Heart right ventricle (tissue), 16 donors: ENCODE measurements around the gene AKNA. TPM values are rescaled to one million over a fixed set of nuclear protein-coding genes. Genes with fewer than 3 reads are reported as not detected.
A peak's percentile ranks its signal among the peaks of the same experiment; 100 is the strongest.

Source experiments
- ATAC-seq, 8 donors: fragments of 200-7000 bp; cut with Tn5 transposase; one replicate each; pipeline ENCODE4 v1.9.1; 2020; ENCODE audit warnings: mild to moderate bottlenecking in 8 of 8, moderate library complexity in 8 of 8, moderate number of reproducible peaks in 1 of 8
- DNase-seq, 2 donors: peaks; one replicate each; pipeline ENCODE4 v3.0.0-alpha.2; 2020
- H3K27ac ChIP-seq, 10 donors: fragments of 200-600 bp; sonication (generic) in 2 of 10; one replicate each; pipeline versions ENCODE4 v1.5.0 to v1.8.0; 2020 to 2022; ENCODE audit warnings: mild to moderate bottlenecking in 3 of 10
- H3K27me3 ChIP-seq, 7 donors: fragments of 200-600 bp; one replicate each; pipeline ENCODE4 v1.8.0; 2021 to 2022; ENCODE audit warnings: mild to moderate bottlenecking in 2 of 7
- H3K36me3 ChIP-seq, 9 donors: fragments of 200-600 bp; sonication (generic) in 1 of 9; one replicate each; pipeline versions ENCODE4 v1.5.0 to v1.8.0; 2020 to 2022; ENCODE audit warnings: mild to moderate bottlenecking in 2 of 9
- H3K4me1 ChIP-seq, 9 donors: fragments of 200-600 bp; sonication (generic) in 1 of 9; one replicate each; pipeline versions ENCODE4 v1.5.0 to v1.8.0; 2020 to 2022; ENCODE audit warnings: mild to moderate bottlenecking in 4 of 9
- H3K4me3 ChIP-seq, 10 donors: fragments of 200-600 bp; sonication (generic) in 2 of 10; one replicate each; pipeline versions ENCODE4 v1.5.0 to v1.8.0; 2020 to 2022; ENCODE audit warnings: mild to moderate bottlenecking in 7 of 10, moderate library complexity in 2 of 10
- H3K9me3 ChIP-seq, 11 donors: fragments of 200-600 bp in 10 of 11; sonication (generic) in 2 of 11; one replicate each; pipeline versions ENCODE4 v1.5.0 to v1.8.0; 2013 to 2022; ENCODE audit warnings: mild to moderate bottlenecking in 2 of 11, control low read depth in 1 of 11, moderate library complexity in 1 of 11
- WGBS, 2 donors: extraction: QIAGEN DNeasy Blood & Tissue Kit; methylation state at CpG; one replicate each; pipeline ENCODE4 v1.1.7; 2013; ENCODE audit warnings: inconsistent platforms in 1 of 2; 5-methylcytosine and 5-hydroxymethylcytosine counted together
- intact Hi-C, 10 donors: fragments of 100-400 bp; cut with DNase I; formaldehyde crosslinking; loops; one replicate each; pipeline versions ENCODE4 v1.11.1 to v1.14.2; 2022
- polyA plus RNA-seq, 2 donors: library from polyadenylated mRNA; stranded (reverse); fragments of 200-250 nt; gene quantifications; one replicate each; pipeline ENCODE4 v1.2.3, GENCODE V29; 2013
- total RNA-seq, 10 donors: library from RNA; stranded (reverse); fragmentation: NEBNext Ultra II Directional in 3 of 10; extraction: Animal tissue kit (Norgen Biotek cat#: 25700) in 3 of 10; gene quantifications; one replicate each; pipeline versions ENCODE4 v1.2.1 to v1.2.4, GENCODE V29; 2021 to 2023
- TF ChIP-seq, protein P1 (sequence below), 9 donors: fragments of 200-600 bp; sonication (generic) in 2 of 9; IDR thresholded peaks; one replicate each; pipeline versions ENCODE4 v1.5.0 to v1.8.0; 2021 to 2022; ENCODE audit warnings: antibody characterized with exemption in 9 of 9, mild to moderate bottlenecking in 5 of 9, moderate library complexity in 1 of 9
- donor health status: Arrhythmogenic right ventricular cardiomyopathy.
- donor health status: ischemic (EF 13 %, LVEDD 7.1; RV severe dilation, severe dysfunction).
- donor health status: healthy with polysubstance abuse.
- donor health status: DM: no; HTN: yes; CAD: no.
- donor health status: DM: no; HTN: no; CAD: no.
- donor health status: ischemic (EF 25% LVEDD 6.9; RV normal size, moderate dysfunction).
- donor health status: ischemic (EF 25% LVEDD 5.7; RV mildly dilated, moderate dysfunction).
- donor health status: healthy.
- donor health status: DM: yes; HTN: yes; CAD: no.
- donor health status: Ischemic cardiomyopathy.
- donor health status: ischemic (EF 35%, LVEDD 5.7; RV mildly dilated, moderate dysfunction).
- donor health status: nonischemic (EF 11% LVEDD 7.7; RV severe dilation, severe dysfunction).
- donor health status: DM: yes; HTN: yes; CAD: no.
- donor health status: PGD.
- donor health status: ischemic (EF 29% LVEDD 5.4; RV normal size, mild dysfunction).
- donor health status: nonischemic (EF 23%, LVEDD 6.1; RV moderate dilation, normal function).

AKNA gene
- total and polyA plus RNA-seq, 12 donors, result 2.7 to 20.5 (median 4.6) TPM

DNA sequence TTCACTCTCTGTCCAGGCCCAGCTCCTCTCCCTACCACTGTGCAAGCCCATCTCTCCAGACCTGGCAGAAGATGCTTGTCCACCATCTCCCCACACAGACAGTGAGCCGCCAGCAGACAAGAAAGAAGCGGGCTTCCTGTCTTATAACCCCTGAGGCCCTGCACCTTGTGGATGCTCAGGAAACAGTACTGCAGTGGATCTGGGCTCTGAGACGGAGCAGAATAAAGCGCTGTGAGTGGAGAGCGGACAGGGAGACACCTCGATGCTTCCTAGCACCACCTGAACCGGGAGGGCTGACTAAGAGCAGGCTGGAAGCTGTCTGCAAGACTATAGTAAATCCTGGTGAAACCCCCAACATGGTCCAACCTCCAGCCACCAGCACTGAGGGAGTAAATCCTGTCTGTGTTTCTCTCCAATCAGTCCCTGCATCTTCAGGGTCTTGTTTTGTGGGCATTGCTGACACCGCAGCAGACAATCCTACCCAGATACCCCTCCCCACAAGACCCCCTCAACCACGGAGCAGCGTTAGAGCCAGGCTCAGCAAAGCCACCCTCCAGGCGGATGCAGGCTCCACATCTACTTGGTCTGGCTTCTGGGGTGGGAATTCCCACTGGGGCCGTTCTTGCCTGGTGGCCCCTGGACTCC is 39.4 kb downstream of the AKNA start:
- 81 to 85% methylated on average over 12 of the region's 12 CpGs for WGBS, 2 donors
- Histone ChIP-seq H3K27me3 (no peaks in the 10 kb centered on the region), H3K27ac (peak overlapping the region in 2 of 10 donors; percentile 16 to 42), H3K36me3 (peaks cover 0 to 100% (median 35%) of the 10 kb centered on the region in 9 donors), H3K9me3 (no peaks in the 10 kb centered on the region), H3K4me3 (no peak overlapping the region), H3K4me1 (peaks cover 0 to 28% (median 8%) of the 10 kb centered on the region in 9 donors)
- intact Hi-C loops, result loop anchor here in 1 of 10 donors (5.0 kb wide), 1 partner anchor 49 kb away; no protein-coding TSS in a partner anchor
- TF ChIP-seq, protein P1, sequence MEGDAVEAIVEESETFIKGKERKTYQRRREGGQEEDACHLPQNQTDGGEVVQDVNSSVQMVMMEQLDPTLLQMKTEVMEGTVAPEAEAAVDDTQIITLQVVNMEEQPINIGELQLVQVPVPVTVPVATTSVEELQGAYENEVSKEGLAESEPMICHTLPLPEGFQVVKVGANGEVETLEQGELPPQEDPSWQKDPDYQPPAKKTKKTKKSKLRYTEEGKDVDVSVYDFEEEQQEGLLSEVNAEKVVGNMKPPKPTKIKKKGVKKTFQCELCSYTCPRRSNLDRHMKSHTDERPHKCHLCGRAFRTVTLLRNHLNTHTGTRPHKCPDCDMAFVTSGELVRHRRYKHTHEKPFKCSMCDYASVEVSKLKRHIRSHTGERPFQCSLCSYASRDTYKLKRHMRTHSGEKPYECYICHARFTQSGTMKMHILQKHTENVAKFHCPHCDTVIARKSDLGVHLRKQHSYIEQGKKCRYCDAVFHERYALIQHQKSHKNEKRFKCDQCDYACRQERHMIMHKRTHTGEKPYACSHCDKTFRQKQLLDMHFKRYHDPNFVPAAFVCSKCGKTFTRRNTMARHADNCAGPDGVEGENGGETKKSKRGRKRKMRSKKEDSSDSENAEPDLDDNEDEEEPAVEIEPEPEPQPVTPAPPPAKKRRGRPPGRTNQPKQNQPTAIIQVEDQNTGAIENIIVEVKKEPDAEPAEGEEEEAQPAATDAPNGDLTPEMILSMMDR (IDR thresholded peaks at IDR 0.05), result no peak
- DNase-seq (no peak), ATAC-seq (peak in 2 of 8 donors; percentile 8 to 17)

DNA sequence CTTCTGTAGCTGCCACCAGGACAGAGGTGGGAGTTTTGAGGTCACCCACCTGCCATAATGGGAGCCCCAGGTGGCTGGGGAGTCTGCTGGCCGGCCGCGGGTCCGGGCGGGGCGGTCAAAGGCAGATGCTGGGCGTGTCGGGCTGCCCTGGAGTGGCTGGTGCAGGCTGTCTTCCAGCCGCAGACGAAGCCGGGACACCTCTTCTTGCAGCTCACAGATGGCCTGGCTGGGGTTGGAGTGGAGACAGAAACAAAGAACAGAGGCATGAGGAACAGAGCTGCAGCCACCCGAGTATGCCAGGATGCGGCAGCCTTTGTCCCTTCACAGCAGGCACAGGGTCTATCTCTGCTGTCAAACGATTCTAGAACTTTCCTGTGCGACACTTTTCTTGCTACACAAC is 40.1 kb downstream of the AKNA start:
- no peak for DNase-seq
- no peak overlapping the region for H3K27ac ChIP-seq
- ATAC-seq, result no peak
- no peaks in the 10 kb centered on the region for H3K27me3 ChIP-seq
- no peak overlapping the region for H3K4me3 ChIP-seq
- TF ChIP-seq, protein P1 (IDR thresholded peaks at IDR 0.05), result no peak
- no peaks in the 10 kb centered on the region for H3K9me3 ChIP-seq
- intact Hi-C loops, result loop anchor here in 1 of 10 donors (5.0 kb wide), 1 partner anchor 50 kb away; no protein-coding TSS in a partner anchor
- peaks cover 0 to 100% (median 35%) of the 10 kb centered on the region in 9 donors for H3K36me3 ChIP-seq
- 89 to 92% methylated on average over 15 of the region's 15 CpGs for whole genome bisulfite sequencing, 2 donors
- H3K4me1 ChIP-seq, result peaks cover 0 to 28% (median 8%) of the 10 kb centered on the region in 9 donors

DNA sequence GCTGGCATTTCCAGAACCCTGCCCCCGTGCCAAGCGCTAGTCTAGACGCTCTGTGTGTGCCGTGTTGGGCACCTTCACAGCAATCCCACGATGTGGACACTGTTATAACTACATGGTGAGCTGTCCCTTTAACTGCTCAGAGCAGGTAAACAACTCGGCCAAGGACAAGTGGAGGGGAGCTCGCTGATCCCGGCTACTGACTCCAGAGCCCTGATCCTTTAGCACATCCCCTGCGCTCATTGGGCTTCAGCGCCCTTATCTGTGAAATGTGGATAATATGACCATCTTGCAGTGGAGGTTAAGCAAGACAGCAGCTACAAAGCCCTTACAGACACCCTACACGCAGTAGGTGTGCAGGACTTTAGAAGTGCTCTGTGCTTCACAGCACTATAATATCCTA is 41.6 kb downstream of the AKNA start:
- Histone ChIP-seq H3K36me3 (peaks cover 0 to 100% (median 35%) of the 10 kb centered on the region in 9 donors), H3K4me1 (peaks cover 0 to 22% (median 8%) of the 10 kb centered on the region in 9 donors), H3K27me3 (no peaks in the 10 kb centered on the region), H3K9me3 (no peaks in the 10 kb centered on the region), H3K27ac (no peak overlapping the region), H3K4me3 (no peak overlapping the region)
- TF ChIP-seq, protein P1 (IDR thresholded peaks at IDR 0.05), result no peak
- ATAC-seq, result no peak
- no peak for DNase-seq
- 82 to 83% methylated on average over 11 of the region's 11 CpGs for WGBS, 2 donors
- intact Hi-C loops, result loop anchor here in 1 of 10 donors (5.0 kb wide), 1 partner anchor 51 kb away; no protein-coding TSS in a partner anchor

DNA sequence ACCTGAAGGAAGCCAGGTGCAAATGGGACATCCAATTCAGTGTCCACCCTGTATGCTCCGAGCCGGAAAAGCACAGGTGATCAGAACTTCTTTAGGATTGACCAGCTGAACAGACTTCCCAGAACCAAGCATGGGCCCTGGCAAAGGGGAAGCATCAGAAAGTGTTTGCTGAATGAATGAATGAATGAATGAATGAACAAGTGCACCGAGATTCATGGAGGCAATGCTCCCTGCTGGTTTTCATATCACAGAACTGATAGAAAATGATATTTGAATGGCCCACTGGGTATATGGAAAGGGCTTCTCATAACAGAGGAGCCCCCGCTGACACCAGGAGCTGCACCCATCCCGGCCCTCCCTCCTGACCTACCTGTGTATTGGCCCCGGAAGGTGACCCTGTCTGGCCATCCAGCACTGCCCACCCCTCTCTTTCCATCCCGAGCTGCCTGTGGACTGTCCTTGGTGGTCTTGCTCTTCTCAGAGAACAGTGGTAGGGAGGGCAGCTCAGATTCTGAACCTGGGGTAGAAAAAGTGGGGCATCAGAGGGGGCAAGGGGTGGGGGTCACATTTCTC is 42.2 kb downstream of the AKNA start:
- ATAC-seq, result no peak
- no peaks in the 10 kb centered on the region for H3K27me3 ChIP-seq
- H3K27ac ChIP-seq, result no peak overlapping the region
- H3K9me3 ChIP-seq, result no peaks in the 10 kb centered on the region
- no peak overlapping the region for H3K4me3 ChIP-seq
- intact Hi-C loops, result loop anchor here in 1 of 10 donors (5.0 kb wide), 1 partner anchor 52 kb away; no protein-coding TSS in a partner anchor
- peaks cover 0 to 25% (median 8%) of the 10 kb centered on the region in 9 donors for H3K4me1 ChIP-seq
- no peak for DNase-seq
- TF ChIP-seq, protein P1 (IDR thresholded peaks at IDR 0.05), result no peak
- H3K36me3 ChIP-seq, result peaks cover 0 to 100% (median 37%) of the 10 kb centered on the region in 9 donors
- WGBS, 2 donors, result 96% methylated on average over 7 of the region's 7 CpGs
